Bronchial smooth muscle cell (primary cell): ENCODE measurements around the gene ST6GALNAC2. TPM values are rescaled to one million over a fixed set of nuclear protein-coding genes. Genes with fewer than 3 reads are reported as not detected.

Experiments used
- total RNA-seq: library from RNA; depleted of rRNA; stranded (reverse); fragments of >200 nt; gene quantifications from 2 replicates; pipeline ENCODE4 v1.2.1, GENCODE V29; 2014

ST6GALNAC2 gene
- 1.0 and 1.4 TPM in 2 replicates for total RNA-seq

DNA sequence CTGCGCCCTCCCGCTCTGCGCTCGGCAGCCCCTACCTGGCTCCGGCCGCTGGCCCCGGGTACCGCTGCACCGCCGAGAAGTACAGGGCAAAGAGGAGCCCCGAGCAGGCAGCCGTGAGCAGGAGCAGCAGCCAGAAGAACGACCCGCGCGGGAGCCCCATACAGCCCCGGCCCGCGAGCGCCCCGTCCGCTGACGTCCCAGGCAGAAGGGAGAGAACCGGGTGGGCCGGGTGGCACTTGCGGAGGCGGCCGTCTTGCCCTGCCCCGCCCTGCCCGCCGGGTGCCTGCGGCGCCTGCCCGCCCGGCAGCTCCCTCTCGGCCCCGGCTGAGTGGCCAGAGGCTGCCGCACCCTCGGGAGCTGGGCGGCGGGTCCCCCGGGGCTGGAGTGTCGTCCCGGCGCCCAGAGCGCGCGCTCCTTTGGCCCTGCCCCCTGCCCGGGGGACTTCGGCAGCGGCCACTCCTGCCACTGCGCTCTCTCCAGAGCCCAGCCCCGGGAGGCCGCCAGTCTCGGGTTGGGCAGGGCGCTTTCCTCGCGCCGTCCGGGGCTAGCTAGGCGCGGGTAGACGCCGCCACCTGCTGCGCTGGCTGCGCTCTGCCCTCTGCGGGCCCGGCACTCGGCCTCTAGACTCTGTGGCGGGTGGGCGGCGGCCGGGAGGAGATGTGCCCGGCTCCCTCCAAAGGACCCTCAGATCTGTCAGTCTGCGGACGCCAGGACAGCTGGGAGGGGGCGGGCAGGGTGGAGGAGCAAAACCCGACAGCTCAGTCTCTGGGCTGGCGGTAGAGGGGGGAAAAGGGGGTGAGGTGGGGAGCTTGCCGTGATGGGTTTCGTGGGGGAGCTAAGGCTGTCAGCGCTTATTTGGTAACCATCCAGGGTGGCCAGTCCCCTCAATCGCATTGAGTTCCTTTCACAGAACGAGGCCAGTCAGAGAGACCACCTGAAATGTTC lies at the start of gene ST6GALNAC2:
ST6GALNAC2 (minus strand) TSS at position 212 of the 945 bp plus-strand sequence; CDS start at position 160, 52 bp downstream.

DNA sequence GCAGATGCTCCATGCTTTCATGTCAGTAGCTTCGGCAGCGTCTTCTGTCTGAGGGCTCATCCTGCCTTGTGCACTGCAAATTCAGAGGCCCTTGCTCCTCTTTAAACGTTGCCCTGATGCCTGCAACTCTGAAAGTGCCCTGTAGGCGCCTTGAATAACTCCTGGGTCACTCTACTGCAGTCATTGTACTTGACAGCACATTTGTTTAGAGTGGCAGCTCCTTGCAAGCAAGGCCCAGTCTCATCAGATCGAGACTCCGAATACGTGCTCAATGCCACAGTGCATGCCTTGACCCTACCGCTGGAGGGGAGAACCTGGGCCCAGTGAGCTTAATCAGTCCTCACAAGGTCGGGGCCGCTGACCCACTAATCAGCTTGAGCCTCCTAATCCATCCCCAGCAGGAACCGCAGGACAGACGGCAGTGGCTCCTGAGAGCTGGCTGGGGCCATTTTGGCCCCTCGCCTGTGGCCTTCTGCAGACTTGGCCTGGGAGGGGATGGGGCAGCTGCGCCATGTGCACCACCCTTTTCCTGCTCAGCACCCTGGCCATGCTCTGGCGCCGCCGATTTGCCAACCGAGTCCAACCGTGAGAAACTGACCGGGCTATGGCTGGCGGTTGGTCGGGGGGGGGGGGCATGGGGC lies 45.9 kb downstream of the ST6GALNAC2 start, which contains the start of gene PRCD:
PRCD (plus strand) TSS at position 414 of the 641 bp plus-strand sequence; CDS start at position 512, 98 bp downstream.

DNA sequence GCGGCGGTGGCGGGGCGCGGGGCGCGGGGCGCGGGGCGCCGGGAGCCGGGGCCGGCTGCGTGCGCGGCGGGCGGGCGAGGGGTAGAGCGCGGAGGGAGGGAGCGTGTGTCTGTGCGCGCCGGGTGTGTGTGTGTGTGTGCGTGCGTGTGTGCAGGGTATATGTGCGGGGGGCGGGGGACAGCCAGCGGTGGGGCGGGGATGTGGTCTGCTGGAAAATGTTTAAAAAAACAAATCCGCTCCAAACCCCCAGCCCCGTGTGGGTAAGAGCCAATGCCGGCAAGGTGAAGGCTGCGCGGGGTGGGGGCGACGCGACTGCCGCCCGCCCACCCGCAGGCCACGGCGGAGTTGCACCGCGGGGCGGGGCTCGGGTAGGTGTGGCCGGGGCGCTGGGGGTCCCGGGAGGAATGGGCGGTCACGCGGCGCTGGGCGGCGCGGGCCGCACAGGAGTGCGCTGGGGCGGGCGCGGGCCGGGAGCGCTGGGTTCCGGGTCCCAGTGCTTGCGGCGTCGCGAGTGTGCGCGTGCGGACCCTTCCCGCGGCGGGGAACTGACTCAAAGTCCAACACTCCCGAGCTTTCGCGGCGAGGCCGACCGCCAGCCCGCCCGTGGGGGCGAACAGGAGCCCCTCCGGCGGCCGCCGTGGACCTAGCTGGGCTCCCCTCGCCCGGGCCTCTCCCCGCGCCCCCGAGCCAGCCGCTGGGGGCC lies 47.9 kb downstream of the ST6GALNAC2 start, which contains the start of gene CYGB:
CYGB (minus strand) TSS at position 132 of the 703 bp plus-strand sequence. CDS start 167 bp downstream, outside the sequence.

Other genes with a start within 250 kb of the ST6GALNAC2 start
- 24.7 and 40.4 TPM in 2 replicates for gene PRPSAP1, start 231.9 kb downstream of the ST6GALNAC2 start, total RNA-seq
- gene SPHK1, start 201.3 kb downstream of the ST6GALNAC2 start, total RNA-seq: 18.4 and 24.6 TPM in 2 replicates
- gene UBE2O, start 132.7 kb downstream of the ST6GALNAC2 start, total RNA-seq: 19.4 and 23.3 TPM in 2 replicates
- gene AANAT, start 118.3 kb downstream of the ST6GALNAC2 start, total RNA-seq: not detected in 2 replicates
- 1.1 and 3.0 TPM in 2 replicates for gene RHBDF2, start 84.4 kb downstream of the ST6GALNAC2 start, total RNA-seq
- gene CYGB, start 48.2 kb downstream of the ST6GALNAC2 start, total RNA-seq: 65.3 and 86.2 TPM in 2 replicates
- gene PRCD, start 45.8 kb downstream of the ST6GALNAC2 start, total RNA-seq: 8.0 and 11.2 TPM in 2 replicates
- not detected in 2 replicates for gene ST6GALNAC1, start 57.9 kb upstream of the ST6GALNAC2 start, total RNA-seq
- gene MXRA7, start 125.1 kb upstream of the ST6GALNAC2 start, total RNA-seq: 107 and 145 TPM in 2 replicates
- 10.7 and 13.7 TPM in 2 replicates for gene JMJD6, start 140.7 kb upstream of the ST6GALNAC2 start, total RNA-seq
- 12.5 and 16.4 TPM in 2 replicates for gene METTL23, start 141.0 kb upstream of the ST6GALNAC2 start, total RNA-seq
- 91.3 and 148 TPM in 2 replicates for gene SRSF2, start 151.5 kb upstream of the ST6GALNAC2 start, total RNA-seq
- 23.1 and 25.1 TPM in 2 replicates for gene MFSD11, start 152.3 kb upstream of the ST6GALNAC2 start, total RNA-seq